ENCODE measurements around the gene MAP2K2.

The MAP2K2 gene

GRCh38 chr19:4089946-4090345 is 34.0 kb downstream of the MAP2K2 start:
- Histone ChIP-seq H4K8ac (ENCODE audit: low read length) (no peak overlapping the region), H3K9ac (ENCODE audit: low read length) (no peak overlapping the region), H3K14ac (ENCODE audit: low read length in 2 of 2) (no peak overlapping the region), H3K4ac (ENCODE audit: low read depth in 1 of 2, low read length in 2 of 2) (no peak overlapping the region), H3K36me3 (ENCODE audit: control insufficient read depth in 1 of 2, insufficient read depth in 2 of 2, low read depth in 1 of 2, low read length in 2 of 2) (peaks cover 54% of the 10 kb centered on the region in 2 experiments), H2BK15ac (ENCODE audit: low read depth, poor library complexity, severe bottlenecking) (no peak overlapping the region), H2AK5ac (ENCODE audit: low read length, severe bottlenecking) (no peak overlapping the region), H3K9me3 (ENCODE audit: control insufficient read depth, low read length) (no peaks in the 10 kb centered on the region), H3K27ac (ENCODE audit: low read length, poor library complexity, severe bottlenecking) (no peak overlapping the region), H3K18ac (ENCODE audit: low read depth in 1 of 2, low read length in 2 of 2) (no peak overlapping the region), H2BK12ac (ENCODE audit: low read length in 2 of 2) (no peak overlapping the region), H2AFZ (ENCODE audit: low read depth, low read length) (no peak overlapping the region), H3K4me1 (ENCODE audit: control insufficient read depth, insufficient read depth, low read depth, low read length) (peaks cover 6% of the 10 kb centered on the region), H3K23ac (ENCODE audit: low read length in 2 of 2) (no peak overlapping the region), H3K27me3 (ENCODE audit: control insufficient read depth in 1 of 2, insufficient read depth in 1 of 2, low read length in 2 of 2) (no peaks in the 10 kb centered on the region), H2BK120ac (ENCODE audit: low read depth, low read length) (no peak overlapping the region), H3K4me2 (ENCODE audit: low read length, poor library complexity, severe bottlenecking) (no peak overlapping the region), H3K79me1 (replicated peaks; ENCODE audit: low read length, poor library complexity, severe bottlenecking) (no peaks in the 10 kb centered on the region), H2BK5ac (ENCODE audit: low read depth, low read length, poor library complexity, severe bottlenecking) (no peak overlapping the region), H4K91ac (ENCODE audit: low read length) (no peak overlapping the region), H3K4me3 (ENCODE audit: insufficient read depth in 1 of 2, low read depth in 1 of 2, low read length in 2 of 2) (no peak overlapping the region)
- WGBS, result 97% methylated on average over 22 of the region's 22 CpGs
- no peak for DNase-seq

GRCh38 chr19:4089400-4089908 is 34.5 kb downstream of the MAP2K2 start:
- Histone ChIP-seq H2BK120ac (ENCODE audit: low read depth, low read length) (no peak overlapping the region), H3K79me1 (replicated peaks; ENCODE audit: low read length, poor library complexity, severe bottlenecking) (no peaks in the 10 kb centered on the region), H3K4me2 (ENCODE audit: low read length, poor library complexity, severe bottlenecking) (no peak overlapping the region), H4K8ac (ENCODE audit: low read length) (no peak overlapping the region), H3K4ac (ENCODE audit: low read depth in 1 of 2, low read length in 2 of 2) (no peak overlapping the region), H2BK12ac (ENCODE audit: low read length in 2 of 2) (no peak overlapping the region), H3K9ac (ENCODE audit: low read length) (no peak overlapping the region), H3K23ac (ENCODE audit: low read length in 2 of 2) (no peak overlapping the region), H3K36me3 (ENCODE audit: control insufficient read depth in 1 of 2, insufficient read depth in 2 of 2, low read depth in 1 of 2, low read length in 2 of 2) (peaks cover 49% of the 10 kb centered on the region in 2 experiments), H3K4me1 (ENCODE audit: control insufficient read depth, insufficient read depth, low read depth, low read length) (peaks cover 6% of the 10 kb centered on the region), H3K4me3 (ENCODE audit: insufficient read depth in 1 of 2, low read depth in 1 of 2, low read length in 2 of 2) (no peak overlapping the region), H3K9me3 (ENCODE audit: control insufficient read depth, low read length) (no peaks in the 10 kb centered on the region), H3K14ac (ENCODE audit: low read length in 2 of 2) (no peak overlapping the region), H3K18ac (ENCODE audit: low read depth in 1 of 2, low read length in 2 of 2) (no peak overlapping the region), H2AFZ (ENCODE audit: low read depth, low read length) (no peak overlapping the region), H3K27me3 (ENCODE audit: control insufficient read depth in 1 of 2, insufficient read depth in 1 of 2, low read length in 2 of 2) (no peaks in the 10 kb centered on the region), H2BK15ac (ENCODE audit: low read depth, poor library complexity, severe bottlenecking) (no peak overlapping the region), H3K27ac (ENCODE audit: low read length, poor library complexity, severe bottlenecking) (no peak overlapping the region), H2AK5ac (ENCODE audit: low read length, severe bottlenecking) (no peak overlapping the region), H4K91ac (ENCODE audit: low read length) (no peak overlapping the region), H2BK5ac (ENCODE audit: low read depth, low read length, poor library complexity, severe bottlenecking) (no peak overlapping the region)
- 95% methylated on average over 22 of the region's 26 CpGs for WGBS
- no peak for DNase-seq

GRCh38 chr19:4088975-4089374 is 34.9 kb downstream of the MAP2K2 start:
- no peak overlapping the region for H3K4me3 ChIP-seq (ENCODE audit: insufficient read depth in 1 of 2, low read depth in 1 of 2, low read length in 2 of 2)
- WGBS, result 73% methylated on average over 2 of the region's 2 CpGs
- no peaks in the 10 kb centered on the region for H3K27me3 ChIP-seq (ENCODE audit: control insufficient read depth in 1 of 2, insufficient read depth in 1 of 2, low read length in 2 of 2)
- H3K79me1 ChIP-seq (replicated peaks; ENCODE audit: low read length, poor library complexity, severe bottlenecking), result no peaks in the 10 kb centered on the region
- peaks cover 8% of the 10 kb centered on the region for H3K4me1 ChIP-seq (ENCODE audit: control insufficient read depth, insufficient read depth, low read depth, low read length)
- H2AFZ ChIP-seq (ENCODE audit: low read depth, low read length), result no peak overlapping the region
- H2BK5ac ChIP-seq (ENCODE audit: low read depth, low read length, poor library complexity, severe bottlenecking), result no peak overlapping the region
- peaks cover 45% of the 10 kb centered on the region in 2 experiments for H3K36me3 ChIP-seq (ENCODE audit: control insufficient read depth in 1 of 2, insufficient read depth in 2 of 2, low read depth in 1 of 2, low read length in 2 of 2)
- H3K23ac ChIP-seq (ENCODE audit: low read length in 2 of 2), result no peak overlapping the region
- H3K27ac ChIP-seq (ENCODE audit: low read length, poor library complexity, severe bottlenecking), result no peak overlapping the region
- no peak overlapping the region for H2BK15ac ChIP-seq (ENCODE audit: low read depth, poor library complexity, severe bottlenecking)
- no peak overlapping the region for H4K91ac ChIP-seq (ENCODE audit: low read length)
- no peak overlapping the region for H2BK12ac ChIP-seq (ENCODE audit: low read length in 2 of 2)
- H3K9ac ChIP-seq (ENCODE audit: low read length), result no peak overlapping the region
- no peak overlapping the region for H3K4ac ChIP-seq (ENCODE audit: low read depth in 1 of 2, low read length in 2 of 2)
- H3K18ac ChIP-seq (ENCODE audit: low read depth in 1 of 2, low read length in 2 of 2), result no peak overlapping the region
- no peak overlapping the region for H3K4me2 ChIP-seq (ENCODE audit: low read length, poor library complexity, severe bottlenecking)
- no peak overlapping the region for H4K8ac ChIP-seq (ENCODE audit: low read length)
- no peaks in the 10 kb centered on the region for H3K9me3 ChIP-seq (ENCODE audit: control insufficient read depth, low read length)
- DNase-seq, result no peak
- H2BK120ac ChIP-seq (ENCODE audit: low read depth, low read length), result no peak overlapping the region
- no peak overlapping the region for H2AK5ac ChIP-seq (ENCODE audit: low read length, severe bottlenecking)
- H3K14ac ChIP-seq (ENCODE audit: low read length in 2 of 2), result no peak overlapping the region

- Histone ChIP-seq H3K27ac (ENCODE audit: low read length, poor library complexity, severe bottlenecking) (no peak overlapping the region), H3K9ac (ENCODE audit: low read length) (no peak overlapping the region)
- 93% methylated on average over 30 of the region's 31 CpGs for WGBS
Observed at GRCh38 chr19:4087787-4088679, 35.9 kb downstream of the MAP2K2 start.

More at GRCh38 chr19:4087787-4088679, 35.9 kb downstream of the MAP2K2 start:
- no peak overlapping the region for H2BK120ac ChIP-seq (ENCODE audit: low read depth, low read length)
- H2BK12ac ChIP-seq (ENCODE audit: low read length in 2 of 2), result peak overlapping the region in 1 of 2 experiments; percentile 73
- no peak overlapping the region for H2BK15ac ChIP-seq (ENCODE audit: low read depth, poor library complexity, severe bottlenecking)
- no peak overlapping the region for H4K91ac ChIP-seq (ENCODE audit: low read length)
- DNase-seq, result no peak
- H3K4me1 ChIP-seq (ENCODE audit: control insufficient read depth, insufficient read depth, low read depth, low read length), result peaks cover 8% of the 10 kb centered on the region
- no peak overlapping the region for H3K4me2 ChIP-seq (ENCODE audit: low read length, poor library complexity, severe bottlenecking)
- H3K27me3 ChIP-seq (ENCODE audit: control insufficient read depth in 1 of 2, insufficient read depth in 1 of 2, low read length in 2 of 2), result no peaks in the 10 kb centered on the region
- H3K4ac ChIP-seq (ENCODE audit: low read depth in 1 of 2, low read length in 2 of 2), result no peak overlapping the region
- no peaks in the 10 kb centered on the region for H3K9me3 ChIP-seq (ENCODE audit: control insufficient read depth, low read length)
- H3K79me1 ChIP-seq (replicated peaks; ENCODE audit: low read length, poor library complexity, severe bottlenecking), result no peaks in the 10 kb centered on the region
- H3K36me3 ChIP-seq (ENCODE audit: control insufficient read depth in 1 of 2, insufficient read depth in 2 of 2, low read depth in 1 of 2, low read length in 2 of 2), result peaks cover 35% of the 10 kb centered on the region in 2 experiments
- no peak overlapping the region for H3K14ac ChIP-seq (ENCODE audit: low read length in 2 of 2)
- H4K8ac ChIP-seq (ENCODE audit: low read length), result no peak overlapping the region
- no peak overlapping the region for H3K23ac ChIP-seq (ENCODE audit: low read length in 2 of 2)
- H2AK5ac ChIP-seq (ENCODE audit: low read length, severe bottlenecking), result no peak overlapping the region
- no peak overlapping the region for H3K18ac ChIP-seq (ENCODE audit: low read depth in 1 of 2, low read length in 2 of 2)
- H3K4me3 ChIP-seq (ENCODE audit: insufficient read depth in 1 of 2, low read depth in 1 of 2, low read length in 2 of 2), result no peak overlapping the region
- no peak overlapping the region for H2AFZ ChIP-seq (ENCODE audit: low read depth, low read length)
- no peak overlapping the region for H2BK5ac ChIP-seq (ENCODE audit: low read depth, low read length, poor library complexity, severe bottlenecking)
